Measurements from ENCODE around the gene PHAF1. TPM values are rescaled to one million over a fixed set of nuclear protein-coding genes. Genes with fewer than 3 reads are reported as not detected.

Gene PHAF1
- total RNA-seq: 7.8 and 10.8 TPM in 2 replicates

GRCh38 chr16:67109407-67110135, at the start of gene PHAF1:
TSS of gene PHAF1 (plus strand) at chr16:67109941. CDS start at chr16:67110176, 235 bp downstream.

GRCh38 chr16:67150833-67151396, 41.2 kb downstream of the PHAF1 start, which contains the start of gene B3GNT9:
TSS of gene B3GNT9 (minus strand) at chr16:67150998. CDS start at chr16:67150485, 513 bp downstream.

GRCh38 chr16:67164599-67165061, 54.9 kb downstream of the PHAF1 start, which contains the start of gene HSF4:
TSS of gene HSF4 (plus strand) at chr16:67164745. CDS start at chr16:67164812, 67 bp downstream.

GRCh38 chr16:67170168-67170948, 60.6 kb downstream of the PHAF1 start, which contains the start of gene NOL3:
TSS of gene NOL3 (plus strand) at chr16:67170538.

GRCh38 chr16:67183627-67184452, 74.1 kb downstream of the PHAF1 start, which contains the start of gene MATCAP1:
TSS of gene MATCAP1 (minus strand) at chr16:67183963. CDS start at chr16:67180610, 3,353 bp downstream.

GRCh38 chr16:67190041-67190440, 80.3 kb downstream of the PHAF1 start, which contains the start of gene EXOC3L1:
TSS of gene EXOC3L1 (minus strand) at chr16:67190136. CDS start at chr16:67189676, 460 bp downstream.

GRCh38 chr16:67191995-67192681, 82.4 kb downstream of the PHAF1 start, which contains the start of gene E2F4:
TSS of gene E2F4 (plus strand) at chr16:67192155. CDS start at chr16:67192228, 73 bp downstream.

Other genes with a start within 250 kb of the PHAF1 start
- 5.2 and 19.8 TPM in 2 replicates for gene PDP2, start 229.4 kb upstream of the PHAF1 start, total RNA-seq
- gene CDH16, start 191.1 kb upstream of the PHAF1 start, total RNA-seq: not detected in 2 replicates
- gene RRAD, start 184.4 kb upstream of the PHAF1 start, total RNA-seq: 0.65 and 1.5 TPM in 2 replicates
- 169 and 285 TPM in 2 replicates for gene CIAO2B, start 175.5 kb upstream of the PHAF1 start, total RNA-seq
- gene CES2, start 174.4 kb upstream of the PHAF1 start, total RNA-seq: 12.0 and 17.5 TPM in 2 replicates
- not detected in 2 replicates for gene CES3, start 148.7 kb upstream of the PHAF1 start, total RNA-seq
- 0.65 and 0.91 TPM in 2 replicates for gene CES4A, start 121.4 kb upstream of the PHAF1 start, total RNA-seq
- gene CBFB, start 80.8 kb upstream of the PHAF1 start, total RNA-seq: 143 and 146 TPM in 2 replicates
- gene B3GNT9, start 41.1 kb downstream of the PHAF1 start, total RNA-seq: 1.6 and 4.0 TPM in 2 replicates
- gene TRADD, start 50.0 kb downstream of the PHAF1 start, total RNA-seq: 22.3 and 23.7 TPM in 2 replicates
- gene FBXL8, start 50.0 kb downstream of the PHAF1 start, total RNA-seq: 2.3 and 5.8 TPM in 2 replicates
- 0.32 and 0.61 TPM in 2 replicates for gene HSF4, start 54.8 kb downstream of the PHAF1 start, total RNA-seq
- 7.3 and 12.3 TPM in 2 replicates for gene NOL3, start 60.6 kb downstream of the PHAF1 start, total RNA-seq
- 11.7 and 13.4 TPM in 2 replicates for gene MATCAP1, start 74.0 kb downstream of the PHAF1 start, total RNA-seq
- 8.8 and 29.9 TPM in 2 replicates for gene EXOC3L1, start 80.2 kb downstream of the PHAF1 start, total RNA-seq
- gene E2F4, start 82.2 kb downstream of the PHAF1 start, total RNA-seq: 83.8 and 94.1 TPM in 2 replicates
- gene ELMO3, start 89.2 kb downstream of the PHAF1 start, total RNA-seq: 1.3 and 1.5 TPM in 2 replicates
- 36.1 and 47.1 TPM in 2 replicates for gene TMEM208, start 117.2 kb downstream of the PHAF1 start, total RNA-seq
- gene FHOD1, start 137.5 kb downstream of the PHAF1 start, total RNA-seq: 19.3 and 22.7 TPM in 2 replicates
- gene SLC9A5, start 139.0 kb downstream of the PHAF1 start, total RNA-seq: 0.30 and 0.97 TPM in 2 replicates
- 17.5 and 41.0 TPM in 2 replicates for gene PLEKHG4, start 169.6 kb downstream of the PHAF1 start, total RNA-seq
- gene KCTD19, start 216.8 kb downstream of the PHAF1 start, total RNA-seq: 0.61 TPM in 1 of 2 replicates, not detected in the other
- gene LRRC36, start 216.9 kb downstream of the PHAF1 start, total RNA-seq: 0.61 and 2.3 TPM in 2 replicates